HepG2 (cell line): ENCODE measurements around the gene CUTC. TPM values are rescaled to one million over a fixed set of nuclear protein-coding genes. Genes with fewer than 3 reads are reported as not detected.
A peak's percentile ranks its signal among the peaks of the same experiment; 100 is the strongest.

ENCODE experiments used
- ELF3 ChIP-seq: IDR thresholded peaks from 2 replicates; pipeline ENCODE4 v1.6.1; 2016; ENCODE audit warnings: missing genetic modification reagents, missing compliant biosample characterization
- ETV5 ChIP-seq: IDR thresholded peaks from 2 replicates; pipeline ENCODE4 v1.6.1; 2018; ENCODE audit warnings: missing biosample characterization, missing genetic modification reagents, inconsistent platforms, borderline replicate concordance
- FOXP1 ChIP-seq, 2 experiments: fragments of 450-650 bp in 1 of 2; IDR thresholded peaks; 2 replicates each; pipeline ENCODE4 v1.6.1; 2017 to 2018; ENCODE audit warnings: antibody characterized with exemption in 1 of 2
- HIC2 ChIP-seq: sonication (generic); formaldehyde crosslinking; IDR thresholded peaks from 2 replicates; pipeline ENCODE4 v1.9.0; 2022; ENCODE audit warnings: low read depth, missing genetic modification reagents
- KDM5B ChIP-seq: sonication (generic); formaldehyde crosslinking; IDR thresholded peaks from 2 replicates; pipeline ENCODE4 v1.4.0; 2020; ENCODE audit warnings: missing genetic modification reagents, mild to moderate bottlenecking, borderline replicate concordance
- RBM22 ChIP-seq: fragments of 200-400 bp; formaldehyde crosslinking; optimal IDR thresholded peaks from 2 replicates; pipeline ENCODE3; 2017; ENCODE audit warnings: mild to moderate bottlenecking, low read length, moderate library complexity
- RORA ChIP-seq: sonication (generic); formaldehyde crosslinking; IDR thresholded peaks from 2 replicates; pipeline ENCODE4 v1.5.0; 2020; ENCODE audit warnings: mild to moderate bottlenecking, missing genetic modification reagents, moderate library complexity
- STAG1 ChIP-seq: sonication (generic); formaldehyde crosslinking; IDR thresholded peaks from 2 replicates; pipeline ENCODE4 v1.4.0; 2020; ENCODE audit warnings: missing genetic modification reagents
- polyA plus RNA-seq, 8 experiments: library from polyadenylated mRNA; depleted of rRNA in 3 of 8; stranded (reverse) in 7 of 8; unstranded in 1 of 8; fragments of >200 nt; fragmentation: Illumina TruSeq in 4 of 8; extraction: Trizol in 4 of 8; gene quantifications; 2 replicates each; pipeline versions ENCODE4 v1.2.1 to v1.2.3, GENCODE V29; 2011 to 2016; ENCODE audit warnings: low read depth in 4 of 8, missing spikeins in 1 of 8, mixed read lengths in 1 of 8; ENCODE audit not compliant: insufficient read depth in 1 of 8
- total RNA-seq, 5 experiments: library from RNA; depleted of rRNA; stranded (reverse); fragments of >200 nt; fragmentation: Illumina TruSeq; extraction: Trizol; gene quantifications; 2 replicates each; pipeline ENCODE4 v1.2.3, GENCODE V29; 2016; ENCODE audit warnings: low read depth in 1 of 5
- TF ChIP-seq, protein P1 (sequence below): sonication (generic); formaldehyde crosslinking; IDR thresholded peaks from 2 replicates; pipeline ENCODE4 v1.5.0; 2020; ENCODE audit warnings: mild to moderate bottlenecking, missing genetic modification reagents, borderline replicate concordance
- TF ChIP-seq, protein P2 (sequence below): IDR thresholded peaks from 2 replicates; pipeline ENCODE4 v1.6.1; 2016; ENCODE audit warnings: control low read depth

CUTC gene
- total and polyA plus RNA-seq, 2 of the 13 experiments (the other 11 are each of a cell fraction or from before 2014, with no cell fraction given), result 22.3 to 25.8 TPM

- TF ChIP-seq ETV5 (0 out of 2 replicates have a peak, but pooled peaks have one; percentile 34), ELF3 (peak; percentile 88), STAG1 (no peak), RORA (CRISPR knock-in tag) (no peak), KDM5B (CRISPR knock-in tag) (no peak), FOXP1 (IDR thresholded peaks at IDR 0.05) (no peak), FOXP1 (CRISPR knock-in tag; IDR thresholded peaks at IDR 0.05) (peak; percentile 19; the same call in 1 of the 2 replicates), HIC2 (CRISPR knock-in tag) (no peak), RBM22 (no peak)
- TF ChIP-seq, protein P1, sequence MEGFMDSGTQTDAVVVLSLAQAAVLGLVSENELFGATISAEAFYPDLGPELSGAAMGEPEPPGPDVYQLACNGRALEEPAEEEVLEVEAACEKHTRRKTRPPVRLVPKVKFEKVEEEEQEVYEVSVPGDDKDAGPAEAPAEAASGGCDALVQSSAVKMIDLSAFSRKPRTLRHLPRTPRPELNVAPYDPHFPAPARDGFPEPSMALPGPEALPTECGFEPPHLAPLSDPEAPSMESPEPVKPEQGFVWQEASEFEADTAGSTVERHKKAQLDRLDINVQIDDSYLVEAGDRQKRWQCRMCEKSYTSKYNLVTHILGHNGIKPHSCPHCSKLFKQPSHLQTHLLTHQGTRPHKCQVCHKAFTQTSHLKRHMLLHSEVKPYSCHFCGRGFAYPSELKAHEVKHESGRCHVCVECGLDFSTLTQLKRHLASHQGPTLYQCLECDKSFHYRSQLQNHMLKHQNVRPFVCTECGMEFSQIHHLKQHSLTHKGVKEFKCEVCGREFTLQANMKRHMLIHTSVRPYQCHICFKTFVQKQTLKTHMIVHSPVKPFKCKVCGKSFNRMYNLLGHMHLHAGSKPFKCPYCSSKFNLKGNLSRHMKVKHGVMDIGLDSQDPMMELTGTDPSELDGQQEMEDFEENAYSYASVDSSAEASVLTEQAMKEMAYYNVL (CRISPR knock-in tag), result no peak
- TF ChIP-seq, protein P2, sequence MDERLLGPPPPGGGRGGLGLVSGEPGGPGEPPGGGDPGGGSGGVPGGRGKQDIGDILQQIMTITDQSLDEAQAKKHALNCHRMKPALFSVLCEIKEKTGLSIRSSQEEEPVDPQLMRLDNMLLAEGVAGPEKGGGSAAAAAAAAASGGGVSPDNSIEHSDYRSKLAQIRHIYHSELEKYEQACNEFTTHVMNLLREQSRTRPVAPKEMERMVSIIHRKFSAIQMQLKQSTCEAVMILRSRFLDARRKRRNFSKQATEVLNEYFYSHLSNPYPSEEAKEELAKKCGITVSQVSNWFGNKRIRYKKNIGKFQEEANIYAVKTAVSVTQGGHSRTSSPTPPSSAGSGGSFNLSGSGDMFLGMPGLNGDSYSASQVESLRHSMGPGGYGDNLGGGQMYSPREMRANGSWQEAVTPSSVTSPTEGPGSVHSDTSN (CRISPR knock-in tag), result no peak
These were observed 47.3 kb downstream of the CUTC start (continued) for GRCh38 chr10:99779335-99779734.
